ENCODE data around the gene WDR54.

GRCh38 chr2:74378007-74378406 is 43.5 kb upstream of the WDR54 start:
- TF ChIP-seq YY1 (IDR thresholded peaks at IDR 0.05; ENCODE audit: insufficient read depth, insufficient read length) (no peak), SUZ12 (IDR thresholded peaks at IDR 0.05; ENCODE audit: extremely low read depth, insufficient read depth, insufficient read length) (no peak), ZNF274 (IDR thresholded peaks at IDR 0.05; ENCODE audit: low read depth, low read length) (no peak)

Measured in NT2/D1 (cell line).